AG09319 (cell line): Measurements from ENCODE around the gene CLDN24.

ENCODE experiments used
- DNase-seq: peaks from one replicate; pipeline ENCODE4 v3.0.0-alpha.2; 2010; ENCODE audit warnings: low read depth; ENCODE audit errors: extremely low read depth
- TF ChIP-seq, protein P1 (sequence below): IDR thresholded peaks from 2 replicates; pipeline ENCODE4 v1.5.1; 2011; ENCODE audit warnings: low read depth, mild to moderate bottlenecking, inconsistent platforms, low read length, moderate library complexity

CLDN24 gene

DNA sequence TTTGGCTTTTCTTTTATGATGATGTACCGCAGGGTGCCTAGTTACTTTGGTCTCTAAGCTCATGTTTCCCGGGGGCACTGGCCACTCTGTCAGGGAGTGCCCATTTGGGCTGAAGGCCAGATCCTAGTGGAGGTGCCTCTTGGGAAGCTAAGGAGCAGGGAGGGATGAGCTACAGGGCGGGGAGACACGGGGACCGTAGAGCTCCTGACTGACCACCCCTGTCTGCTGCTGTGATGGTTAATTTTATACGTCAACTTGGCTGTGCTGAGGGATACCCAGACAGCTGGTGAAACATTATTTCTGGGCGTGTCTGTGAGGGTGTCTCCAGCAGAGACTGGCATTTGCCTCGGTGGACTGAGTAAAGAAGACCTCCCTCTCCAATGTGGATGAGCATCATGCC lies 24.9 kb upstream of the CLDN24 start:
- TF ChIP-seq, protein P1, sequence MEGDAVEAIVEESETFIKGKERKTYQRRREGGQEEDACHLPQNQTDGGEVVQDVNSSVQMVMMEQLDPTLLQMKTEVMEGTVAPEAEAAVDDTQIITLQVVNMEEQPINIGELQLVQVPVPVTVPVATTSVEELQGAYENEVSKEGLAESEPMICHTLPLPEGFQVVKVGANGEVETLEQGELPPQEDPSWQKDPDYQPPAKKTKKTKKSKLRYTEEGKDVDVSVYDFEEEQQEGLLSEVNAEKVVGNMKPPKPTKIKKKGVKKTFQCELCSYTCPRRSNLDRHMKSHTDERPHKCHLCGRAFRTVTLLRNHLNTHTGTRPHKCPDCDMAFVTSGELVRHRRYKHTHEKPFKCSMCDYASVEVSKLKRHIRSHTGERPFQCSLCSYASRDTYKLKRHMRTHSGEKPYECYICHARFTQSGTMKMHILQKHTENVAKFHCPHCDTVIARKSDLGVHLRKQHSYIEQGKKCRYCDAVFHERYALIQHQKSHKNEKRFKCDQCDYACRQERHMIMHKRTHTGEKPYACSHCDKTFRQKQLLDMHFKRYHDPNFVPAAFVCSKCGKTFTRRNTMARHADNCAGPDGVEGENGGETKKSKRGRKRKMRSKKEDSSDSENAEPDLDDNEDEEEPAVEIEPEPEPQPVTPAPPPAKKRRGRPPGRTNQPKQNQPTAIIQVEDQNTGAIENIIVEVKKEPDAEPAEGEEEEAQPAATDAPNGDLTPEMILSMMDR: no peak
- DNase-seq: no peak

DNA sequence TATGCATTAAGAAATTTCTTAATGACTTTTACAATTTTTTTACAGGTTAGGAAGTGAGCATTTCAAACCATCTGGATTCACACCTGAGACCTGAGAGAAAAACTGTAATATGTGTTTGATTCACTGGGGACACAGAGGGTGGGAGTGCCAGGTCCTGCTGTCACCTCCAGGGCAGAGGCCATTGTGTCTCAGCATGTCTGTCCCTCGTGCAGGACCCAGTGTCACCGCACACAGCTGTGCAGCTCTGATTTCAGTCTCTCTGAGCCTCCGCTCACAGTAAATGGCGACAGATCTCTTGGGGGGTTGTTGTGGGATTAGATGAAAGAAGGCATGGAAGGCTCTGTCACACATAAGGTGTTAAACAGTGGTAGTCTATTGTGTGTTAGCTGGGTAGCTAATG lies 23.0 kb upstream of the CLDN24 start:
- no peak for DNase-seq
- TF ChIP-seq, protein P1: no peak

DNA sequence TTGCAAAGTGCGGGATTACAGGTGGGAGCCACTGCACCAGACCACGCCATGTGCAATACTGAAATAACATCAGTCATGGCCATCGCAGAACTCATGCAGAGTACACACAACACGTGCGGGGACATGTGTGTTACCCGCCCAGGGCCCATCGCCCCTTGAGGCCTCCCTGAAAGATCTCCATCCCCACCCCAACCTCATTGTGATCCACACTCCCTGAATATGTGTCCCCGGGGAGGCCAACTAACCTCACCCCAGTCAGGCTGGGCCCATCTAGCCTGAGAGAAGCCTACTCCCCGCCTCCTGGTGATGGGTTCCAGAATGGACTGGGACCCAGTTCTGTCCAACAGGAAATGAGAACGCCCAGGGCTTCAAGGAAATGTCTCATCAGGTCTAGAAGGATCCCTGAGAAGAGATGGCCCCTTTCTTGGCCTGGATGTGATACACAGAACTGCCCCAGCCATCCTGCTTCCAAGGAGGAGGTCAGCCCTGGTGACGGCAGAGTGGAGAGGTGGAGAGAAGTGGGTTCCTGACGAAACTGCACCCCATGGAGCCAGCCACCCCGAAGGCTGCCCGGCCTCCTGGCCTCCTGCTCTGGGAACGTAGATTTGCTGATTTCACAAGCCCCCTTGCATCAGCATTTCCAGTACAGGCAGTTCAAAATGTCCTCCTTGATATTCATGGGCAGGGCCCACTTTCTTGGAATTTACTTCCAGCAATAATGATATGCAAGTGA lies 22.5 kb upstream of the CLDN24 start:
- TF ChIP-seq, protein P1: no peak
- no peak for DNase-seq

DNA sequence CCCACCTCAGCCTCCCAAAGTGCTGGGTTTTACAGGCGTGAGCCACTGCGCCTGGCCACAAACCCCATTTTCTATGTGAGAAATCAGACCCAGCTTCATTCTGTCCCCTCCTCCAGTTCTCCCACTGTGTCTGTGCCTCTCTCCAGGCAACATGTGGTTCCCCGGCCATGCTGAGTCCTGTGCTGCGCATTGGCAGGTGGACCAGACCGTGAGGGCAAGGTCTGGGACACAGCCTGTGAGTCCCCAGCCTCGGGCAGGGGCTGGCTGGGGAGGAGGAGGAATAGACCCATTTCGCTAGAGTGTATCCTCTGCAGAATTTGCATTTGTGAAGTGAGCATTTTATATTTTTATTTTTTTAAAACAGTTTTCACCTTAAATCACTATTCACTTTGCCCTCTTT lies 21.5 kb upstream of the CLDN24 start:
- TF ChIP-seq, protein P1: no peak
- DNase-seq: no peak

DNA sequence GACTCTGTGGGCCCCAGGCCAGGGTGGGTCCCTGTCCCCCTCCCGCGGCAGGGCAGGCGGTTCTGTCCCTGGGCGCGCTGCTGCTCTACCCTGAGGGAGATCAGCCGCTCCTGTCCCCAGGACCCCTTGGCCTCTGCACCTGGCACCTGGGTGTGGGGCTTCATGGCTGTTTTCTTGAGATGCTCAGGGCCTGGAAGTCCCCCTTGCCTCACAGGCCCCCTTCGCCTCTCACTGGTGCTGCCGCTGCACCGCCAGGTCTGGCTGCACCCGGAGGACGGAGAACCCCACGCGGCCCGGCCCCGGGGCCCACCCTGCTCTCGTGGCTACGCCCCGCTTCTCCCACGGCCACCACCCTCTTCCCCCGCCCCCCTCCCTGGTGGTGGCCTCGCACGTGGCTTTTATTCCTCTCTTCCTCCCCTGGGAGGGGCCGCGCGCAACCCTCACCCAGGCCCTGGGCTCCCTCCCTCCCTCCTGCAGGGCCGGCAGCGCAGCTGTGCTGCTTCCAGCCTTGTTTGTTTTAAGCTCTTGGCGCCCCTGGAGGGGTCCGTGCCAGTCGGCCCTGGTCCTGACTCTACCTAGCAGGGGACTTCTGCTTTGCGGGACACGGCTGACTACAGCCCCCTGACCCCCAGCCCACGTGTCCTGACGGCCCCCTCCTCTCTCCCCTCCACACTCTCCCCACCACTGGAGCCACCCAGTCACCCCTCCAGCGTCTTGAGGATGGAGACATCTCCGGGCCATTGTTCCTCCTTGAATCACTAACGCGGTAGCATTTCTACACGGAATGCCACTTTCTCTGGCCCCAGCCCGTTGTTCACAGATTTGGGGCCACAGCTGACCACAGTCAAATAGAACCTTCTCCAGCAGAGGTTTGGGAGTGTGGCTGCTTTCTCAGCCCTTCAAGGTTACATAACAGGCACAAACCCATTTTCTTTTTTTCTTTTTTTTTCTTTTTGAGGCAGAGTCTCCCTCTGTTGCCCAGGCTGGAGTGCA lies 20.6 kb upstream of the CLDN24 start:
- no peak for DNase-seq
- TF ChIP-seq, protein P1: no peak

DNA sequence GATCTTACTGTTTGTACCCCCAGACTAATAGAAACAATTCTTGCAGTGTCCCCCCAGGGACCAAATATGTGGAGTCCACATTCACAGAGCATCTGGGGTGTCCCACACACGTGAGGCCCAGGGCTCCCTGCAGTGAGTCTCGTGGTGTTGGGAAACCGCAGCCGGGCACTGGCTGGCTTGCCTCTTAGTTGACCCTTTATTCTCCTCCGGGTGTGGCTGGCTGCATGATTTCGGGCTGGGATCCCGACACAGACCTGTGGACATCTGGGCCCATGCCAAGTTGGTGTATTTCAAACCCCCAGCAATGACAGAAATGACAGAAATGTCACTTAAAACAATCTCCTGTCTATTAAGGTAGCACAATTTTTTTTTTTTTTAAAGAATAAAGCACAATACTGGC lies 15.6 kb upstream of the CLDN24 start:
- no peak for DNase-seq
- TF ChIP-seq, protein P1: no peak

DNA sequence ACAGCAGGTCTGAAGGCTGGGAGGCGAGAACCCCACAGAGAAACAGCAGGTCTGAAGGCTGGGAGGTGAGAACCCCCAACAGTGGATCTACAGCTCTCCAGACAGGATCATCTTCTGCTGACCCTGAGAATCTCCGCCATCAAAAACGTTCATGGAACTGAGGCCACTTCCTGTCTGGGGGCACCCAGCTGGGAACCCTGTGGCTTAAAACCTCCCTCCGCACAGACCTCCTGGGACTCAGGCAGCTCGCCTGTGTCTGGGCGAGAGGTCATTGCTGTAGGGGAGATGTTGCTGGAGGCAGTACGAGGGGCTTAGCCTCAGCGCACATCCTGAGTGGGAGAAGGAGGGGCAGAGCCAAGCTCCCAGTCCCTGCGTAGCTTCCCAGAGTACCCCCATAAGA lies 15.1 kb upstream of the CLDN24 start:
- TF ChIP-seq, protein P1: no peak
- no peak for DNase-seq
